Stimulated activated naive CD8-positive, alpha-beta T cell treated with anti-CD3 and anti-CD28 coated beads, Interleukin-15, Interleukin-2, amounts not matched to agents 100 ng/mL and 50 ng/mL, for 24 hours (primary cell): Measurements from ENCODE around the gene EHD1.

Experiments used
- H3K27ac Mint-ChIP-seq: one replicate; pipeline ENCODE4 v1.8.0; 2021; ENCODE audit warnings: mild to moderate bottlenecking, mixed read lengths
- H3K27me3 Mint-ChIP-seq: one replicate; pipeline ENCODE4 v1.8.0; 2021; ENCODE audit warnings: mixed read lengths
- H3K36me3 Mint-ChIP-seq: one replicate; pipeline ENCODE4 v1.8.0; 2021; ENCODE audit warnings: low read depth, mixed read lengths
- H3K4me1 Mint-ChIP-seq: one replicate; pipeline ENCODE4 v1.8.0; 2021; ENCODE audit warnings: low read depth, mixed read lengths
- H3K4me3 Mint-ChIP-seq: one replicate; pipeline ENCODE4 v1.8.0; 2021; ENCODE audit warnings: mild to moderate bottlenecking, mixed read lengths
- H3K9me3 Mint-ChIP-seq: one replicate; pipeline ENCODE4 v1.8.0; 2021; ENCODE audit warnings: mixed read lengths

Gene EHD1

DNA sequence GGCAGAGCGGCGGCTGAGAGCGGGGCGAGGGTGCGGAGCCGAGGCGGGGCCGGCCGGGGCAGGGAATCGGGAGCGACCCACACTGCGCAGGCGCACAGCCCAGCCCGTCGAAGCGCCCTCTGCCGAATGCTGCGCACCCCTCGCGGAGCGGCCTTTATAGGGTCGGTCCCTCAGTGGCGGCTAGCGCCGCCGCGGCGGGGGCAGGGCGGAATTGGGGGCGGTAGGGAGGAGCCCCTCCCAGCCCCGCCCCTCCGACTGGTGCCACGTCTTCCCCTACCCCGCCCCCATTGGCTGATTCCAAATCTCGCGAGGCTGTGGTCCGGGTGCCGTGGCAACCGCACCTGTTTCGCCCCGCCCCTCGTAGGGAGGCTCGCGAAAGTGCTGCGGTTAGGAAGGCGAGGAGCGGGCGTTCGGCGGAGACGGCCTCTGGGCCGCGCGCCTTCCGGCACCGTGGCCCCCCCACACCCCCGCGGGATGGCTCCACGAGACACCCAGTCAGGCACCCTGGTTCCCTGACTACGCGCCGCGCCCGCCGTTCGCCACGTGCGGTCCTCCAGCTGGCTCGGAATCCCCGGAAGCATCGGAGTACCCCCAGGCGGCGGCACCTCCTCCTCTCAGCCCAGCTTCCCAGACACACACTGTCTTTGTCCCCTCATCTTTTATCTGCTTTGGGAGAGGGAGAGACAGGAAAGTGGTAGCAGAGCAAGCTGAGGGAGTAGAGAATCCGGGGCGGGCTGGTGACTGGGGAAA is at the start of gene EHD1:
Gene EHD1 (minus strand): TSS at position 128 of the 750 bp plus-strand sequence. CDS start 157 bp downstream, outside the sequence.
- Mint-ChIP-seq H3K4me1 (peaks cover 68% of the 10 kb centered on the region), H3K36me3 (peaks cover 34% of the 10 kb centered on the region), H3K4me3 (peak within 1 kb of the TSS; percentile 97), H3K27ac (peak within 1 kb of the TSS; percentile 97), H3K9me3 (no peaks in the 10 kb centered on the region), H3K27me3 (no peaks in the 10 kb centered on the region)

GRCh38 chr11:64926689-64927088 is 48.3 kb upstream of the EHD1 start:
- no peak overlapping the region for H3K4me3 Mint-ChIP-seq
- peaks cover 10% of the 10 kb centered on the region for H3K36me3 Mint-ChIP-seq
- peaks cover 15% of the 10 kb centered on the region for H3K4me1 Mint-ChIP-seq
- no peak overlapping the region for H3K27ac Mint-ChIP-seq
- H3K9me3 Mint-ChIP-seq: no peaks in the 10 kb centered on the region
- no peaks in the 10 kb centered on the region for H3K27me3 Mint-ChIP-seq

- no peak overlapping the region for H3K27ac Mint-ChIP-seq
- no peaks in the 10 kb centered on the region for H3K27me3 Mint-ChIP-seq
- H3K4me1 Mint-ChIP-seq: peaks cover 15% of the 10 kb centered on the region
- H3K36me3 Mint-ChIP-seq: peaks cover 5% of the 10 kb centered on the region
- H3K9me3 Mint-ChIP-seq: no peaks in the 10 kb centered on the region
- peak overlapping the region; percentile 87 for H3K4me3 Mint-ChIP-seq
Observed at GRCh38 chr11:64925536-64926436, 47.4 kb upstream of the EHD1 start.

DNA sequence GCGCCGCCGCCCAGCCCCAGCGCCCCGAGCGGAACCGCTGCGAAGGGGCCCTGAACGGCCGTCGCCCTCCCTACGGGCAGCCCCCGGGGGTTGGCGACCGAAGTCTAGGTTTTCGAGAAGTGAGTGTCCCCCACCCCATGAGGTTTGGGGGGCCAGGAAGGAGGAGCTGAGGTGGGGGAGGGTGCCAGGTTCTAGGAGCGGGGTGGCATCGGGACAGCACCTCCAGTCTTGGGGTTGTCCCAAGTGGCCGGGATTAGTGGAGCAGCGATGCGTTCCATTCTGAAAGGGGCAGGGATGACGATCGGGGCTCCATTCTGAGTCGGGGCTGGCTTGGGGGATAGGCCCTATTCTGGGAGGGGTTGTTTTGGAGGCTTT is 46.5 kb upstream of the EHD1 start:
- H3K4me3 Mint-ChIP-seq: peak overlapping the region; percentile 87
- no peaks in the 10 kb centered on the region for H3K9me3 Mint-ChIP-seq
- H3K27ac Mint-ChIP-seq: no peak overlapping the region
- H3K36me3 Mint-ChIP-seq: peaks cover 2% of the 10 kb centered on the region
- no peaks in the 10 kb centered on the region for H3K27me3 Mint-ChIP-seq
- H3K4me1 Mint-ChIP-seq: peaks cover 15% of the 10 kb centered on the region

DNA sequence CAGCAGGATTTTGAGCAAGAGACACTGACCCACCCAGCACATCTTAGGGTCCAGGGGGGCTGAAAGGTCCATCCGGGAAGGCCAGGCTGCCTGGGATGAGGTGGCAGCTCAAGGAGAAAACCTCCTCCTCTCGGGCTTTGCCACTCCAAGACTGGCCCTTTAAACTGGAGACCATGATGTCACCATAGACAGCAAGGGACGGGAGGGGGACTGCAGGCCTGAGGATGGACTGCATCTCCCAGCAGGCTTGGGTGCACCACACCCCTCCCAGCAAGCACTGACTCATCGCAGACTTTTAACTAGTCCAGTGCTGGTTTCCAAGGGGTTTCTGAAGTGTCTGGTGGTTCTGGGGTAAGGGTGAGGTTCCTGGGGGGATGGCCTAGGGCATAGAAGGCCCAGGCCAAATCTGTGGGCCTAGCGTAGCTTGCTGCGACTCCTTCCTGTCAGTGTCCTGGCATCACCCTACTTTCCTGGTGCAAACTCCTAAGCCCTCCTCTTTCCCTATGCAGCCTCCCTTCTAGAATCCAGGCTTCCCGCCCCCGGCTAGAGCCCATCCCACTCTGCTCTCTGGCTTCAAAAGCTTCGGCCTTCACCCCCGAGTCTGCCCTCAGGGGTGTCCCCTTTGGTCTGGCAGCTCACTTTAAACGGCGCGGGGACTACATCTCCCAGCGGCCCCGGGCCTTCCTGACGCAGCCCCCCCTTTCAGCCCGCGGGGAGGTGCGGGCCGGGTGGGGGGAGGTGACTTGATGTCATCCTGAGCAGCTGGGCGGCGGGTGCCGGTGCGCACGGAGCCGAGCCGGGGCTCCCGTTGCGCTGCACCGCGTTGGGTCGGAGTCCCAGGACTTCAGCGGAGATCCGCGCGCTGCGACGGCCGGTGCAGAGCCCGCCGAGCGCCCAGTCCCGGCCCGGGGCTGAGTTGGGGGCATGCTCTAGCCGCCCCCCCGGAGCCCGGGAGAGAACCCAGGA is 45.8 kb upstream of the EHD1 start, which contains the start of gene PPP2R5B:
Gene PPP2R5B (plus strand): TSS at position 746 of the 966 bp plus-strand sequence. CDS start 1,046 bp downstream, outside the sequence.
- Mint-ChIP-seq H3K27ac (peak within 1 kb of the TSS; percentile 95), H3K4me1 (peaks cover 15% of the 10 kb centered on the region), H3K36me3 (no peaks in the 10 kb centered on the region), H3K4me3 (peak within 1 kb of the TSS; percentile 87), H3K27me3 (no peaks in the 10 kb centered on the region), H3K9me3 (no peaks in the 10 kb centered on the region)

DNA sequence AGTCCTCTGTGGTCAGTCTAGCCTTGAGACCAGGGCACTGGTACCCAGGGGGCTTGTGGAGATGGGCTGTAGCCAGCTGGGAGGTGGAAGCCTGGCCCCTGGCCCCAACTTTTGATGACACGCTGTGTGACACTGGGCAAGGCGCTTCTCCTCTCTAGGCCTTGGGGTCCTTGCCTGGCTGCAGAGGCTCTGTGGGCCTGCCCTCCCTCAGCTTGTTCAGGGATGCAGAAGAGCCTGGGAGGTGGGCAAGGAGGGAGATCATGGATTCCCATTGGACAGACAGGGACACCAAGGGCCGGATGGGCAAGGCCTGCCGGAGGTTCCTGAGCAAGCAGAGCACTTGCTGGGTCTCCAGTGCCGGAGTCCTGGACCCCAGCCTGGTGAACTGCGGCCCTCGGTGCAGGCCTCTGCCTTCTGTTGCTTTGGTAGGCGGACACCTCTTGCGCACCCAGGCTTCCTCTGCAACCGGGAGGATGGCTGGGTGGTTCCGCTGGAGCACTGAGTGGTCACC is 44.8 kb upstream of the EHD1 start:
- H3K27me3 Mint-ChIP-seq: no peaks in the 10 kb centered on the region
- peaks cover 15% of the 10 kb centered on the region for H3K4me1 Mint-ChIP-seq
- H3K36me3 Mint-ChIP-seq: no peaks in the 10 kb centered on the region
- no peaks in the 10 kb centered on the region for H3K9me3 Mint-ChIP-seq
- H3K4me3 Mint-ChIP-seq: no peak overlapping the region
- no peak overlapping the region for H3K27ac Mint-ChIP-seq

DNA sequence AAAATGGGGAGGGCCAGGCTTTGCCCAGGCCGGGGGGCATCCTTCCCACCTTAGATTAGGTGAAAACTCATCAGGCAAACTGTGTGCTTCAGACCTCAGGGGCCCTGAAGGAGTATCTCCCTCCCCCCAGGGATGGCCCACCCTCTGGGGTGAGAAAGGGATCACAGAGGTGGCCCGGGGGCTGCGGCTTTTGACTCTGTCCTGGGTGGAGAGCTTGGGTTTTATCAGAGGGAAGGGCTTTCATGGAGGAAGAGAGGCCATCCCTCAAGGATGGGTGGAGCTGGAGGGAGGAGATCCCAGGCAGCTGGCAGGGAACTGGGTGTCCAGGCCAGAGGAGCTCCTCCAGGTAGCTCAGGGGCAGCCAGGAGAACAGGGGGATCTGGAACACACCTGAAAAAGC is 43.0 kb upstream of the EHD1 start:
- H3K9me3 Mint-ChIP-seq: no peaks in the 10 kb centered on the region
- peaks cover 26% of the 10 kb centered on the region for H3K4me1 Mint-ChIP-seq
- H3K27ac Mint-ChIP-seq: no peak overlapping the region
- H3K4me3 Mint-ChIP-seq: no peak overlapping the region
- H3K36me3 Mint-ChIP-seq: no peaks in the 10 kb centered on the region
- H3K27me3 Mint-ChIP-seq: no peaks in the 10 kb centered on the region

DNA sequence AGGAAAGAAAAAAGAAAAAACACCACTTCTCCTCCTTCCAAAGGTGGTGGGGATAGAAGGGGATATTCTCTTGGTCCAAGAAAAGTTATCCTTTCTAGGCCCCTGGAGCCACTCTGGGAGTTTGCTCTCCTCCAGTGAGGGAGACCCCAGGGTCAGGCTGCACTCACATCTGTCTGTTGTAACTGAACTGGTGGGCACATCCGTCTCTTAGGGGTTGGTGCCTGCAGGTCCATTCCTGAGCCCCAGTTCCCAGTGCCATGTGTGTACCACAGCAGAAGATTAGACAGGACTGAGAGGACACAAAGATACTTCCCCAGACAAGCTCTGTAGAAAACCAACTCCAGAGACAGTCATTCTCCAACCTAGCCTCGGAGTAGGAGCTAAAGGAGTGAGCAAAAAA is 41.7 kb upstream of the EHD1 start:
- no peaks in the 10 kb centered on the region for H3K36me3 Mint-ChIP-seq
- H3K4me1 Mint-ChIP-seq: peaks cover 33% of the 10 kb centered on the region
- H3K4me3 Mint-ChIP-seq: no peak overlapping the region
- H3K27ac Mint-ChIP-seq: no peak overlapping the region
- no peaks in the 10 kb centered on the region for H3K27me3 Mint-ChIP-seq
- no peaks in the 10 kb centered on the region for H3K9me3 Mint-ChIP-seq

DNA sequence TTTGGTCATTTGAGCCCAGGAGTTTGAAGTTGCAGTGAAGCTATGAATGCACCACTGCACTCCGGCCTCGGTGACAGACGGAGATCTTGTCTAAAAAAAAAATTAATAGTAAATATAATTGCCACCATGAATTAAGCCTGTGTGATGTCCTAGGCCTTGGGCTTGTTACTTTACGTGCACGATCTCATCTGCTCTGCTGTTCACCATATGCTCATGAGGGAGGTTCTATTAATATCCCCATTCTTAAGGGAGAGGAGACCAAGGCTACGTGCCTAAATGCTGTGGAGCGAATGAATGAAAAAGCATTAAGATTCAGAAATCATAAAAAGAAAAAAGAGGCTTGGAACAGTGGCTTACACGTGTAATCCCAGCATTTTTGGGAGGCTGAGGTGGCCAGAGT is 41.2 kb upstream of the EHD1 start:
- no peak overlapping the region for H3K4me3 Mint-ChIP-seq
- no peaks in the 10 kb centered on the region for H3K27me3 Mint-ChIP-seq
- H3K4me1 Mint-ChIP-seq: peaks cover 32% of the 10 kb centered on the region
- no peaks in the 10 kb centered on the region for H3K9me3 Mint-ChIP-seq
- H3K27ac Mint-ChIP-seq: no peak overlapping the region
- H3K36me3 Mint-ChIP-seq: no peaks in the 10 kb centered on the region

GRCh38 chr11:64918017-64918416 is 39.6 kb upstream of the EHD1 start:
- H3K27me3 Mint-ChIP-seq: no peaks in the 10 kb centered on the region
- H3K4me1 Mint-ChIP-seq: peaks cover 22% of the 10 kb centered on the region
- H3K36me3 Mint-ChIP-seq: no peaks in the 10 kb centered on the region
- peak overlapping the region; percentile 89 for H3K4me3 Mint-ChIP-seq
- H3K9me3 Mint-ChIP-seq: no peaks in the 10 kb centered on the region
- peak overlapping the region; percentile 76 for H3K27ac Mint-ChIP-seq

- no peaks in the 10 kb centered on the region for H3K36me3 Mint-ChIP-seq
Observed at GRCh38 chr11:64917663-64917995, 39.2 kb upstream of the EHD1 start.

DNA sequence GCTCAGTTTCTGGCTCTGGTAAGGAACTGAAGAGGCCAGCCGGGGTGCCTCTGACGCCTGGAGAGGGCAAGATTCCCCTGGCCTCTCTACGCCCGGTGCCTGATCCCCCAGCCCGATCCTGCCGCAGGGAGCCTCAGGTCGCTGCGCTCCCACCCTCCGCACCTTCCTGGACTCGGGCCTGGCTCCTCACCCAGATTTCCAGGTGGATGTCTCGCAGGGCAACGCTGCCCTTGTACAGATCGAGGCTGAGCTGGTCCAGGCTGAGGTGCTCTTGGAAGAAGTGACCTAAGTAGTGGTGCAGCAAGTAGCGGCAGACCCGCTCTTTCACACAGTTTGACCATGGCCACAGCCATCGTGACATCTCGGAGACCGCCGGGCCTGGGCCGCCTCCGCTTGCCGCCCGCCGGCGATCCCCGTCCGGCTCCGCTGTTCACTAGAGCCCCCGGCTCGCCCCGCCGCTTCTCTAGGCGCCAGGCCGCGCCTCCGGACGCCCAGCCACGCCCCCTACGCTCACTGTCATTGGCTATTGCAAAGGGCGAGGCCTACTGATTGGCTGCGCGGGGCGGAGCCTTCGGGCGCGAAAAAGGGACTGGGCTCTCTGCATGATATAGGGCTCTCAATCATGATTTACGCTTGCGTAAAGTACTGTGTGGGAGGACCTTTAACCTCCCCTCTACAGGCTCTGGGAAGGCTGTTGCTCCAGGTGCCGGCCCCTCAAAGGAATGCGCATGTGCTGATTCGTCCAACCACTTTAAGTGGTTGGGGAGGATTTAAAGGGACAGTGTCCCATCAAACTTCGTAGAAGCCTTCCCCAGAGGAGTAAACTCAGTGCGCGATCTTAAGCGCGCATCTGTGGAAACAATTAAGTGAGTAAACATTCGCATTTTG is 38.6 kb upstream of the EHD1 start, which contains the start of gene ATG2A:
Gene ATG2A (minus strand): TSS at position 435 of the 888 bp plus-strand sequence. CDS start 74 bp downstream, at position 361.
- Mint-ChIP-seq H3K27ac (peak within 1 kb of the TSS; percentile 76), H3K9me3 (no peaks in the 10 kb centered on the region)

More at GRCh38 chr11:64917663-64917995, 39.2 kb upstream of the EHD1 start:
- Mint-ChIP-seq H3K27me3 (no peaks in the 10 kb centered on the region), H3K4me1 (peaks cover 22% of the 10 kb centered on the region), H3K4me3 (peak overlapping the region; percentile 89), H3K9me3 (no peaks in the 10 kb centered on the region), H3K27ac (peak overlapping the region; percentile 76)

GRCh38 chr11:64916040-64916774 is 37.8 kb upstream of the EHD1 start:
- no peaks in the 10 kb centered on the region for H3K9me3 Mint-ChIP-seq

More for the DNA sequence above, 38.6 kb upstream of the EHD1 start, which contains the start of gene ATG2A:
- Mint-ChIP-seq H3K36me3 (no peaks in the 10 kb centered on the region), H3K4me1 (peaks cover 22% of the 10 kb centered on the region), H3K27me3 (no peaks in the 10 kb centered on the region), H3K4me3 (peak within 1 kb of the TSS; percentile 89)

More at GRCh38 chr11:64916040-64916774, 37.8 kb upstream of the EHD1 start:
- Mint-ChIP-seq H3K27me3 (no peaks in the 10 kb centered on the region), H3K27ac (peak overlapping the region; percentile 76), H3K36me3 (peaks cover 7% of the 10 kb centered on the region), H3K4me1 (peaks cover 22% of the 10 kb centered on the region), H3K4me3 (peak overlapping the region; percentile 89)
